GM12891 (cell line): ENCODE measurements around the gene TPCN2.

Experiments used
- POLR2A ChIP-seq: IDR thresholded peaks from 2 replicates; pipeline ENCODE4 v1.6.1; 2011; ENCODE audit warnings: low read depth, low read length, control low read depth
- POLR2AphosphoS5 ChIP-seq: IDR thresholded peaks from 2 replicates; pipeline ENCODE4 v1.6.1; 2011; ENCODE audit warnings: low read depth, low read length, control low read depth
- POU2F2 ChIP-seq: IDR thresholded peaks from 2 replicates; pipeline ENCODE4 v1.6.1; 2011; ENCODE audit warnings: low read depth, mild to moderate bottlenecking, control low read depth, low read length, moderate library complexity
- TAF1 ChIP-seq: IDR thresholded peaks from 2 replicates; pipeline ENCODE4 v1.6.1; 2011; ENCODE audit warnings: low read depth, low read length, control low read depth

GRCh38 chr11:69106031-69106811 lies 57.5 kb downstream of the TPCN2 start:
- no peak for TF ChIP-seq POLR2A
- no peak for TF ChIP-seq POLR2AphosphoS5
- no peak for TF ChIP-seq TAF1
- TF ChIP-seq POU2F2 = no peak
